Spinal cord (tissue), 10 donors: ENCODE measurements around the gene SLIT1. TPM values are rescaled to one million over a fixed set of nuclear protein-coding genes. Genes with fewer than 3 reads are reported as not detected.

Source experiments
- DNase-seq, 6 donors: peaks; one replicate each; pipeline versions ENCODE4 v3.0.0 to v3.0.0-alpha.2; 2013 to 2015; ENCODE audit warnings: low spot score in 6 of 6, low read depth in 4 of 6
- H3K27ac ChIP-seq: one replicate; pipeline ENCODE4 v1.5.1; 2013; ENCODE audit warnings: low read depth, low read length, control low read depth
- H3K27me3 ChIP-seq: one replicate; pipeline ENCODE4 v1.6.1; 2013; ENCODE audit warnings: low read length; ENCODE audit not compliant: control insufficient read depth, insufficient read depth
- H3K36me3 ChIP-seq: one replicate; pipeline ENCODE4 v1.6.1; 2013; ENCODE audit warnings: low read length; ENCODE audit not compliant: control insufficient read depth, insufficient read depth
- H3K4me1 ChIP-seq: one replicate; pipeline ENCODE4 v1.6.1; 2013; ENCODE audit warnings: low read length; ENCODE audit not compliant: control insufficient read depth, insufficient read depth
- H3K4me3 ChIP-seq: one replicate; pipeline ENCODE4 v1.5.1; 2013; ENCODE audit warnings: low read depth, low read length, control low read depth
- H3K9me3 ChIP-seq: one replicate; pipeline ENCODE4 v1.6.1; 2013; ENCODE audit warnings: low read length; ENCODE audit not compliant: control insufficient read depth, insufficient read depth
- WGBS: methylation state at CpG from one replicate; pipeline ENCODE4 v1.1.5; 2013; ENCODE audit warnings: missing lambda C conversion rate; ENCODE audit not compliant: insufficient coverage; 5-methylcytosine and 5-hydroxymethylcytosine counted together
- polyA plus RNA-seq, 2 donors: library from polyadenylated mRNA; unstranded; fragments of 120-200 nt; gene quantifications; one replicate each; pipeline ENCODE4 v1.2.1, GENCODE V29; 2013; ENCODE audit not compliant: insufficient read length in 2 of 2
- total RNA-seq, 2 donors: library from RNA; depleted of rRNA in 1 of 2; stranded (reverse); fragments of 120-200 nt in 1 of 2; fragments of >200 nt in 1 of 2; gene quantifications; one replicate each; pipeline versions ENCODE4 v1.2.3 to v1.2.4, GENCODE V29; 2013 to 2014
- donor health status: healthy.

Gene SLIT1
- total and polyA plus RNA-seq, 4 donors: 23.1 to 237 (median 122) TPM

DNA sequence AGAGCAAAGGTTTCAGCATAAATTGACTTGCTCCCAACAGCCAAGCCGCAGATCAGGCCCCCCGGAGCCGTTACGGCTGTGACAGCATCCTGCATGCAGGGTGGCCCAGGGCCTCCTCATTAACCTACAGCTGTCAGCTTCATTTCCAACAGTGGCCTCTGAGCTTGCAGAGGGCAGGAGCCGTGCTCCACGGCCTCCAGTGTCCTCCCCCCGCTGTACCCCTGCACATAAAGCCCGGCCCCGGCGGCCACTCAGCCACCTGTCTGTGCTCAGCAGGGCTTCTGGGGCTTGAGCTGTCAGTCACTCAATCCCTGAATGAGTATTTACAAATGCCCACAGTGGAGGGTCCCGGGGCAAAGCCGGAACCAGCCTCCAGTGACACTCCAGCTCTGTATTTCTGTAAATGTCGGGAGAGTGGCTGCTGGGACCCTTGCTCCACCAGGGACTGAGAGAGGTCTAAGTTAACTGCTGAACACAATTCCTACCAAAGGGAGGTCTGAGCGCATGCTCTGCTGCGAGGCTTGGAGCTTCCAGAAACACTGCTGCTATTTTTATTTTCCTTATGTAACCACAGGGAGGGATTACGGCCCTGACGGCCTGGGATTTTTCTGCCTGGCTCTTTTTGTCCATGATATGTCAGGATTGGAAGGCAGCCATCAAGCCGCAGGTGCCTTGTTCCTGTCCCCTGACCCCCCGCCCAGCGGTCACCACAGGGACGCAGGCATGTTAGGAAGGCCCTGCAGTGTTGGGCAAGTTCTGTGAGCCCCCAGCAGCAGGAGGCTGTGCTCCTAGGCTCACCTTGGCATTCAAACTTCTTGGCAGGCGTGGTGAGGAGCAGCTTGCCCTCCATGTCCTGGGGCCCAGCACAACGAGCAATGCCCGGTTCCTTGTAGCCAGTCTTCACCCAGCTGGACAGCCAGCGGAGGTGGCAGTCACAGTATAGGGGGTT lies 165.0 kb downstream of the SLIT1 start:
- no peak overlapping the region for H3K27ac ChIP-seq
- no peaks in the 10 kb centered on the region for H3K27me3 ChIP-seq
- peak in 2 of 6 donors; percentile 60 to 70 for DNase-seq
- H3K9me3 ChIP-seq: no peaks in the 10 kb centered on the region
- peaks cover 50% of the 10 kb centered on the region for H3K36me3 ChIP-seq
- 39% methylated on average over 22 of the region's 25 CpGs for WGBS
- no peak overlapping the region for H3K4me3 ChIP-seq
- peaks cover 42% of the 10 kb centered on the region for H3K4me1 ChIP-seq

GRCh38 chr10:97019213-97019844 lies 166.4 kb downstream of the SLIT1 start:
- Histone ChIP-seq H3K4me3 (no peak overlapping the region), H3K4me1 (peaks cover 39% of the 10 kb centered on the region), H3K9me3 (no peaks in the 10 kb centered on the region), H3K36me3 (peaks cover 56% of the 10 kb centered on the region), H3K27me3 (no peaks in the 10 kb centered on the region), H3K27ac (no peak overlapping the region)
- WGBS: 96% methylated on average over 9 of the region's 12 CpGs
- no peak for DNase-seq

DNA sequence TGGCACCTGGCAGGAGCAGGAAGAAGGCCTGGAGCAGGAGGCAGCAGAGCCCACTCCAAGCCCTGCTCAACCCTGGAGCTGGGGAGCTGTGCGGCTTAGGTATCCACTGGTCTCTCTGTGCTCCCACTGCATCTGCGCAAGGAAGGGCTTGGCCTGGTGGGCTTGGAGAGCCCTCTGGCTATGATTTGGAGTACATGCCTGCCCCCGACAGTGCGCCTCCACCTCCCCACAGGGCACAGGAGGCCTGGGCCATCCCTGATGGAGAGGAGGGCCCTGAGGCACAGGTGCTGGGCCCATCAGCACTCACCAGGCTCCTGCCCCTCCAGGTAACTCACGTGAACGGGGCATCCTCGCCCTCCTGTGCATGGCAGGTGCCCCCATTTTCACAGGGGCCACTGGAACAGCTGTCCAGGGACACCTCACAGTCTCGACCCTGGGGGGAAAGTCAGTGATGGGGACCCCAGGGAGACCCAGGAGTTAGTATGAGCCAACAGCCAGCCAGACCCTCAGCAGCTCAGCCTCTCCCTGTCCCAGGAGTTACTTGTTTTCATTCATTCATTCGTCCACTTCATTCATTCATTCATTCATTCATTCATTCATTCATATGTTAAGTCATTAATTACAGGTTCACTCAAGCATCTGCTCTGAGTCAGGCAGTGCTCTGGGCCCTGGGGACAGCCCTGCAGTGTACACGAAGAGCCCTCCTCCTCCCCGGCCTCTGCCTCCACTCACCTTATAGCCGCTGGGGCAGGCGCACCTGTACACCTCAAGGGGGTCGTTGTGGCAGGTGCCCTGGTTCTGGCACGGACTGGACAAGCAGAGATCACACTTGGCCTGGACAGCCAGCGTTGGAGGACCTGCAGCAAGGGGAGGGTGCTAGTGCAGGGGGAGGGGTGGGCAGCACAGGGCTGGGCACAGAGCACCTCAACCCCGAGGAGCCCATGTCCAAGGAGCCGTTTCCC lies 167.2 kb downstream of the SLIT1 start:
- H3K27me3 ChIP-seq: no peaks in the 10 kb centered on the region
- H3K4me1 ChIP-seq: peaks cover 39% of the 10 kb centered on the region
- no peaks in the 10 kb centered on the region for H3K9me3 ChIP-seq
- H3K36me3 ChIP-seq: peaks cover 59% of the 10 kb centered on the region
- WGBS: 89% methylated on average over 11 of the region's 18 CpGs
- no peak overlapping the region for H3K27ac ChIP-seq
- DNase-seq: no peak
- H3K4me3 ChIP-seq: no peak overlapping the region

DNA sequence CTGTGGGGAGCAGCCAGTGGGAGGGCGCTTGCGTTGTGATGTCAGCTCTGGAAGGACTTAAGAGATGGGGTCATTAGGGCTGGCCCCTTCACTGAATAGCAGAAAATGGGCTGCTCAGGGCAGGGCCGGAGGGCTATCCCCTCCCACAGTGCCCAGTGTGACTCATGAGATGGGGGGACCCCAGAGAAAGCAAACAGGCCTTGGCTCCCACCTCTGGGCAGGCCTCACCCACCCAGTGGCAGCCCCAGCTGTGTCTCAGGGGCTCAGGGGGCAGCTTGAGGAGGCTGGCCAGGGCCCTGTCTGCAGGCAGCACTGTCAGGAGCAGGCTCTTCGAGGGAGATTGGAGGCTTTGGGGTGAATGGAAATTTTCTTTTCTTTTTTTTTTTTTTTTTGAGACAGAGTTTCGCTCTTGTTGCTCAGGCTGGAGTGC lies 168.3 kb downstream of the SLIT1 start:
- H3K4me3 ChIP-seq: no peak overlapping the region
- no peaks in the 10 kb centered on the region for H3K9me3 ChIP-seq
- H3K27me3 ChIP-seq: no peaks in the 10 kb centered on the region
- DNase-seq: no peak
- H3K4me1 ChIP-seq: peaks cover 39% of the 10 kb centered on the region
- H3K27ac ChIP-seq: no peak overlapping the region
- 83% methylated on average over 4 of the region's 5 CpGs for WGBS
- H3K36me3 ChIP-seq: peaks cover 64% of the 10 kb centered on the region

- Histone ChIP-seq H3K27ac (no peak overlapping the region), H3K27me3 (no peaks in the 10 kb centered on the region), H3K36me3 (peaks cover 67% of the 10 kb centered on the region), H3K9me3 (no peaks in the 10 kb centered on the region), H3K4me3 (no peak overlapping the region), H3K4me1 (peaks cover 36% of the 10 kb centered on the region)
- DNase-seq: no peak
- 66% methylated on average over 12 of the region's 15 CpGs for WGBS
Measured at GRCh38 chr10:97016728-97017473, 168.9 kb downstream of the SLIT1 start.

GRCh38 chr10:97015240-97015639 lies 170.5 kb downstream of the SLIT1 start:
- no CpG with 5 or more reads among the region's 1 CpG for WGBS
- Histone ChIP-seq H3K36me3 (peaks cover 68% of the 10 kb centered on the region), H3K9me3 (no peaks in the 10 kb centered on the region), H3K4me3 (no peak overlapping the region), H3K4me1 (peaks cover 19% of the 10 kb centered on the region), H3K27ac (no peak overlapping the region), H3K27me3 (no peaks in the 10 kb centered on the region)
- no peak for DNase-seq

DNA sequence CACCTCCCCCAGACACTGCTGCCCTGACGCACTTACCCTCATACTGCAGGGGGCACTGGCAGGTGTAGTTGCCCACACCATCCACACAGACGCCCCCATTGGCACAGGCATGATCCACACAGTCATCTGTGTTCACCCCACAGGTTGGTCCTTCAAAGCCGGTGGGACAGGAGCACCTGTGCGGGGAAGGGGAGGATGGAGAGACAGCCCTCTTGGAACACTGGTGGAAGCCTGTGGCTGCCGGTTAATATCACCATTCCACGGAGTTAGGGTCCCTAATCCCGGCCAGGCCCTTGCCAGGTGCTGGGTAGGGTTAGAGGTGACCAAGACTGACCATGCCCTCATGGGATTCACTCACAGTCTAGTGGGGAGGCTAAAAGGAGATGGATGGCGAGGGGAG lies 171.8 kb downstream of the SLIT1 start:
- 91% methylated on average over 8 of the region's 8 CpGs for WGBS

GRCh38 chr10:97013568-97013967 lies 172.2 kb downstream of the SLIT1 start:
- DNase-seq: no peak
- no peaks in the 10 kb centered on the region for H3K27me3 ChIP-seq
- H3K4me1 ChIP-seq: peaks cover 9% of the 10 kb centered on the region
- 91% methylated on average over 8 of the region's 8 CpGs for WGBS
- no peaks in the 10 kb centered on the region for H3K9me3 ChIP-seq
- peaks cover 52% of the 10 kb centered on the region for H3K36me3 ChIP-seq
- H3K4me3 ChIP-seq: no peak overlapping the region
- no peak overlapping the region for H3K27ac ChIP-seq

More for the DNA sequence above, 171.8 kb downstream of the SLIT1 start:
- Histone ChIP-seq H3K4me1 (peaks cover 12% of the 10 kb centered on the region), H3K4me3 (no peak overlapping the region), H3K27me3 (no peaks in the 10 kb centered on the region), H3K36me3 (peaks cover 56% of the 10 kb centered on the region), H3K27ac (no peak overlapping the region), H3K9me3 (no peaks in the 10 kb centered on the region)
- DNase-seq: no peak
